Left forelimb (tissue), 1 donor: ENCODE measurements around the gene PIGN.

Experiments
- DNase-seq: peaks from one replicate; pipeline ENCODE4 v3.0.0-alpha.2; 2018; ENCODE audit warnings: low spot score

The PIGN gene

GRCh38 chr18:62009521-62009920 lies 177.3 kb downstream of the PIGN start:
- DNase-seq: no peak

GRCh38 chr18:62001396-62001795 lies 185.5 kb downstream of the PIGN start:
- no peak for DNase-seq

- DNase-seq: no peak
Measured at GRCh38 chr18:61998957-61999356, 187.9 kb downstream of the PIGN start.

GRCh38 chr18:61998335-61998734 lies 188.5 kb downstream of the PIGN start:
- no peak for DNase-seq

- DNase-seq: no peak
Measured at GRCh38 chr18:61995618-61996017, 191.2 kb downstream of the PIGN start.

- no peak for DNase-seq
Measured at GRCh38 chr18:61993831-61994230, 193.0 kb downstream of the PIGN start.

- DNase-seq: no peak
Measured at GRCh38 chr18:61992923-61993322, 193.9 kb downstream of the PIGN start.

GRCh38 chr18:61992285-61992684 lies 194.6 kb downstream of the PIGN start:
- no peak for DNase-seq

- DNase-seq: no peak
Measured at GRCh38 chr18:61991836-61992235, 195.0 kb downstream of the PIGN start.

GRCh38 chr18:61991201-61991600 lies 195.7 kb downstream of the PIGN start:
- DNase-seq: no peak
